Spleen (tissue), 11 donors: ENCODE measurements around the gene PMF1. TPM values are rescaled to one million over a fixed set of nuclear protein-coding genes. Genes with fewer than 3 reads are reported as not detected.
A peak's percentile ranks its signal among the peaks of the same experiment; 100 is the strongest.

ENCODE experiments used
- DNase-seq: peaks from one replicate; pipeline ENCODE4 v3.0.0-alpha.2; 2020
- H3K27ac ChIP-seq, 8 donors: fragments of 200-600 bp; sonication (generic) in 7 of 8; 1 replicate in 4 of 8; 2 replicates in 4 of 8; pipeline versions ENCODE4 v1.5.0 to v1.8.0; 2016 to 2021; ENCODE audit warnings: inconsistent platforms in 4 of 8, mild to moderate bottlenecking in 4 of 8, moderate library complexity in 1 of 8
- H3K27me3 ChIP-seq, 7 donors: fragments of 200-600 bp; sonication (generic) in 6 of 7; replicated peaks in 1 of 7; 1 replicate in 4 of 7; 2 replicates in 3 of 7; pipeline versions ENCODE4 v1.5.0 to v1.8.0; 2016 to 2021; ENCODE audit warnings: inconsistent platforms in 3 of 7, mild to moderate bottlenecking in 1 of 7
- H3K36me3 ChIP-seq, 6 donors: fragments of 200-600 bp; sonication (generic) in 5 of 6; 1 replicate in 4 of 6; 2 replicates in 2 of 6; pipeline versions ENCODE4 v1.5.0 to v1.8.0; 2016 to 2021; ENCODE audit warnings: inconsistent platforms in 2 of 6
- H3K4me1 ChIP-seq, 6 donors: fragments of 200-600 bp; sonication (generic) in 5 of 6; 1 replicate in 3 of 6; 2 replicates in 3 of 6; pipeline versions ENCODE4 v1.5.0 to v1.8.0; 2016 to 2021; ENCODE audit warnings: inconsistent platforms in 3 of 6
- H3K4me3 ChIP-seq, 8 donors: fragments of 200-600 bp; sonication (generic) in 7 of 8; 1 replicate in 4 of 8; 2 replicates in 4 of 8; pipeline versions ENCODE4 v1.5.0 to v1.8.0; 2016 to 2021; ENCODE audit warnings: inconsistent platforms in 4 of 8, mild to moderate bottlenecking in 4 of 8, moderate library complexity in 2 of 8
- H3K9me3 ChIP-seq, 8 donors: fragments of 200-600 bp; sonication (generic) in 7 of 8; 1 replicate in 4 of 8; 2 replicates in 4 of 8; pipeline versions ENCODE4 v1.5.0 to v1.8.0; 2016 to 2021; ENCODE audit warnings: inconsistent platforms in 4 of 8
- CTCF ChIP-seq, 11 experiments: fragments of 200-600 bp in 7 of 11; fragments of 450-650 bp in 4 of 11; sonication (generic) in 4 of 11; IDR thresholded peaks in 8 of 11; conservative IDR thresholded peaks in 3 of 11; 1 replicate in 7 of 11; 2 replicates in 4 of 11; pipeline versions ENCODE4 v1.4.0 to v1.8.0; 2016 to 2021; ENCODE audit warnings: antibody characterized with exemption in 11 of 11, inconsistent platforms in 4 of 11, mild to moderate bottlenecking in 1 of 11
- POLR2A ChIP-seq, 3 donors: fragments of 450-650 bp; IDR thresholded peaks; one replicate each; pipeline ENCODE4 v1.5.1; 2017; ENCODE audit warnings: antibody characterized with exemption in 3 of 3, mild to moderate bottlenecking in 1 of 3
- POLR2AphosphoS5 ChIP-seq, 3 donors: sonication (generic); formaldehyde crosslinking; IDR thresholded peaks; one replicate each; pipeline ENCODE4 v1.5.1; 2017; ENCODE audit warnings: antibody characterized with exemption in 3 of 3
- WGBS, 5 donors: extraction: QIAGEN DNeasy Blood & Tissue Kit in 3 of 5; methylation state at CpG; one replicate each; pipeline versions ENCODE4 v1.1.5 to v1.1.7; 2013 to 2018; 5-methylcytosine and 5-hydroxymethylcytosine counted together
- intact Hi-C: fragments of 100-400 bp; cut with DNase I; formaldehyde crosslinking; loops from one replicate; pipeline ENCODE4 v1.15.0; 2023; ENCODE audit warnings: low total_unique reads
- polyA plus RNA-seq, 3 donors: library from polyadenylated mRNA; stranded (reverse); fragments of 200-250 nt; gene quantifications; one replicate each; pipeline ENCODE4 v1.2.1, GENCODE V29; 2013
- total RNA-seq, 7 donors: library from RNA; depleted of rRNA in 3 of 7; stranded (reverse); fragments of >200 nt in 3 of 7; fragmentation: NEBNext Ultra II Directional in 4 of 7; extraction: Animal tissue kit (Norgen Biotek cat#: 25700) in 4 of 7; gene quantifications; one replicate each; pipeline versions ENCODE4 v1.1.0 to v1.2.1, GENCODE V29; 2016 to 2021
- donor health status: healthy with polysubstance abuse.
- donor health status: DM: no; HTN: no; CAD: no; lungs with moderate emphysema.
- donor health status: DM: no; HTN: no; CAD: no.
- donor health status: Bipolar disorder and iron deficiency.
- donor health status: healthy.
- donor health status: DM: no; HTN: no; CAD: no.
- donor health status: DM: yes; HTN: yes; CAD: no.

The PMF1 gene
- total and polyA plus RNA-seq, 10 donors = 43.8 to 97.6 (median 60.4) TPM

GRCh38 chr1:156241926-156242325, 29.1 kb downstream of the PMF1 start, which contains the start of gene BGLAP:
BGLAP (plus strand) TSS chr1:156242184; CDS start chr1:156242232, 48 bp downstream.
- intact Hi-C loops = no loop called here
- Histone ChIP-seq H3K27me3 (peaks cover 0 to 30% (median 12%) of the 10 kb centered on the region in 7 donors), H3K9me3 (no peaks in the 10 kb centered on the region), H3K27ac (no peak within 1 kb of the TSS), H3K4me3 (no peak within 1 kb of the TSS), H3K36me3 (peaks cover 3 to 61% (median 41%) of the 10 kb centered on the region in 6 donors), H3K4me1 (peaks cover 11 to 26% (median 17%) of the 10 kb centered on the region in 6 donors)
- DNase-seq = no peak
- 24 to 80% (median 68%) methylated on average over 4 to 14 of the region's 14 CpGs for WGBS, 5 donors
- TF ChIP-seq CTCF (IDR thresholded peaks at IDR 0.05 in 8 of 11, conservative IDR thresholded peaks at IDR 0.05 in 3 of 11) (no peak), POLR2AphosphoS5 (IDR thresholded peaks at IDR 0.05) (peak in 1 of 3 donors; percentile 40)

GRCh38 chr1:156242738-156243137, 29.9 kb downstream of the PMF1 start:
- no peak for DNase-seq
- TF ChIP-seq POLR2A (IDR thresholded peaks at IDR 0.05) (no peak), POLR2AphosphoS5 (IDR thresholded peaks at IDR 0.05) (peak in 1 of 3 donors; percentile 31)
- Histone ChIP-seq H3K9me3 (no peaks in the 10 kb centered on the region), H3K4me3 (no peak overlapping the region), H3K27ac (no peak overlapping the region), H3K4me1 (peaks cover 11 to 29% (median 17%) of the 10 kb centered on the region in 6 donors), H3K27me3 (peaks cover 0 to 30% (median 12%) of the 10 kb centered on the region in 7 donors), H3K36me3 (peaks cover 3 to 53% (median 35%) of the 10 kb centered on the region in 6 donors)
- intact Hi-C loops = no loop called here
- 86 to 96% (median 87%) methylated on average over 9 to 10 of the region's 10 CpGs for WGBS, 5 donors

GRCh38 chr1:156244126-156244525, 31.3 kb downstream of the PMF1 start:
- Histone ChIP-seq H3K27me3 (peaks cover 0 to 30% (median 12%) of the 10 kb centered on the region in 7 donors), H3K36me3 (peaks cover 3 to 44% (median 24%) of the 10 kb centered on the region in 6 donors), H3K9me3 (no peaks in the 10 kb centered on the region), H3K4me3 (no peak overlapping the region), H3K27ac (no peak overlapping the region), H3K4me1 (peaks cover 11 to 32% (median 17%) of the 10 kb centered on the region in 6 donors)
- intact Hi-C loops = no loop called here
- peak; percentile 63 for DNase-seq
- WGBS, 5 donors = 80 to 100% (median 97%) methylated on average over 1 to 2 of the region's 2 CpGs
- TF ChIP-seq POLR2AphosphoS5 (IDR thresholded peaks at IDR 0.05) (peak in 1 of 3 donors; percentile 2), POLR2A (IDR thresholded peaks at IDR 0.05) (no peak), CTCF (IDR thresholded peaks at IDR 0.05 in 8 of 11, conservative IDR thresholded peaks at IDR 0.05 in 3 of 11) (no peak)

- peaks cover 3 to 44% (median 24%) of the 10 kb centered on the region in 6 donors for H3K36me3 ChIP-seq
- peak overlapping the region in 1 of 8 donors; percentile 68 for H3K4me3 ChIP-seq
- intact Hi-C loops = no loop called here
- H3K27ac ChIP-seq = no peak overlapping the region
- TF ChIP-seq POLR2A (IDR thresholded peaks at IDR 0.05) (no peak), POLR2AphosphoS5 (IDR thresholded peaks at IDR 0.05) (peak in 1 of 3 donors; percentile 39), CTCF (IDR thresholded peaks at IDR 0.05 in 8 of 11, conservative IDR thresholded peaks at IDR 0.05 in 3 of 11) (no peak)
- peaks cover 0 to 30% (median 12%) of the 10 kb centered on the region in 7 donors for H3K27me3 ChIP-seq
- H3K9me3 ChIP-seq = no peaks in the 10 kb centered on the region
- DNase-seq = peak; percentile 71
- WGBS, 5 donors = 91 to 94% (median 92%) methylated on average over 17 of the region's 17 CpGs
- H3K4me1 ChIP-seq = peaks cover 11 to 32% (median 17%) of the 10 kb centered on the region in 6 donors
Measured at GRCh38 chr1:156244712-156245111, 31.9 kb downstream of the PMF1 start.
